Left lung (tissue), 10 donors: ENCODE data around the gene GIPR. TPM values are rescaled to one million over a fixed set of nuclear protein-coding genes. Genes with fewer than 3 reads are reported as not detected.
A peak's percentile ranks its signal among the peaks of the same experiment; 100 is the strongest.

Source experiments
- ATAC-seq: fragments of 200-7000 bp; cut with Tn5 transposase; one replicate; pipeline ENCODE4 v1.9.1; 2020; ENCODE audit warnings: moderate library complexity
- DNase-seq, 4 donors: peaks; one replicate each; pipeline ENCODE4 v3.0.0-alpha.2; 2013 to 2020
- H3K27ac ChIP-seq, 2 donors: fragments of 200-600 bp; sonication (generic) in 1 of 2; one replicate each; pipeline versions ENCODE4 v1.5.0 to v1.8.0; 2020 to 2021
- H3K27me3 ChIP-seq, 2 donors: fragments of 200-600 bp; sonication (generic) in 1 of 2; one replicate each; pipeline versions ENCODE4 v1.5.0 to v1.8.0; 2020 to 2021
- H3K36me3 ChIP-seq, 2 donors: fragments of 200-600 bp; sonication (generic) in 1 of 2; one replicate each; pipeline versions ENCODE4 v1.5.0 to v1.8.0; 2020 to 2021
- H3K4me1 ChIP-seq, 2 donors: fragments of 200-600 bp; one replicate each; pipeline ENCODE4 v1.8.0; 2021
- H3K4me3 ChIP-seq, 2 donors: fragments of 200-600 bp; sonication (generic) in 1 of 2; one replicate each; pipeline versions ENCODE4 v1.5.0 to v1.8.0; 2020 to 2021; ENCODE audit warnings: mild to moderate bottlenecking in 1 of 2
- H3K9me3 ChIP-seq, 2 donors: fragments of 200-600 bp; sonication (generic) in 1 of 2; one replicate each; pipeline versions ENCODE4 v1.5.0 to v1.8.0; 2020 to 2021
- intact Hi-C, 2 donors: fragments of 100-400 bp; cut with DNase I; formaldehyde crosslinking; loops; one replicate each; pipeline versions ENCODE4 v1.11.2 to v1.14.2; 2022
- polyA plus RNA-seq, 6 donors: library from polyadenylated mRNA; unstranded; fragments of 120-200 nt; gene quantifications; one replicate each; pipeline ENCODE4 v1.2.1, GENCODE V29; 2013; ENCODE audit not compliant: insufficient read length in 6 of 6
- total RNA-seq, 2 donors: library from RNA; stranded (reverse); fragmentation: NEBNext Ultra II Directional; extraction: Animal tissue kit (Norgen Biotek cat#: 25700); gene quantifications; one replicate each; pipeline ENCODE4 v1.2.1, GENCODE V29; 2021
- TF ChIP-seq, protein P1 (sequence below), 2 donors: fragments of 200-600 bp; sonication (generic) in 1 of 2; IDR thresholded peaks; one replicate each; pipeline versions ENCODE4 v1.5.0 to v1.8.0; 2021; ENCODE audit warnings: antibody characterized with exemption in 2 of 2
- donor health status: DM: no; HTN: yes; CAD: no.
- donor health status: DM: no; HTN: no; CAD: no.

Gene GIPR
- total and polyA plus RNA-seq, 8 donors, result 2.8 to 9.7 (median 5.3) TPM

DNA sequence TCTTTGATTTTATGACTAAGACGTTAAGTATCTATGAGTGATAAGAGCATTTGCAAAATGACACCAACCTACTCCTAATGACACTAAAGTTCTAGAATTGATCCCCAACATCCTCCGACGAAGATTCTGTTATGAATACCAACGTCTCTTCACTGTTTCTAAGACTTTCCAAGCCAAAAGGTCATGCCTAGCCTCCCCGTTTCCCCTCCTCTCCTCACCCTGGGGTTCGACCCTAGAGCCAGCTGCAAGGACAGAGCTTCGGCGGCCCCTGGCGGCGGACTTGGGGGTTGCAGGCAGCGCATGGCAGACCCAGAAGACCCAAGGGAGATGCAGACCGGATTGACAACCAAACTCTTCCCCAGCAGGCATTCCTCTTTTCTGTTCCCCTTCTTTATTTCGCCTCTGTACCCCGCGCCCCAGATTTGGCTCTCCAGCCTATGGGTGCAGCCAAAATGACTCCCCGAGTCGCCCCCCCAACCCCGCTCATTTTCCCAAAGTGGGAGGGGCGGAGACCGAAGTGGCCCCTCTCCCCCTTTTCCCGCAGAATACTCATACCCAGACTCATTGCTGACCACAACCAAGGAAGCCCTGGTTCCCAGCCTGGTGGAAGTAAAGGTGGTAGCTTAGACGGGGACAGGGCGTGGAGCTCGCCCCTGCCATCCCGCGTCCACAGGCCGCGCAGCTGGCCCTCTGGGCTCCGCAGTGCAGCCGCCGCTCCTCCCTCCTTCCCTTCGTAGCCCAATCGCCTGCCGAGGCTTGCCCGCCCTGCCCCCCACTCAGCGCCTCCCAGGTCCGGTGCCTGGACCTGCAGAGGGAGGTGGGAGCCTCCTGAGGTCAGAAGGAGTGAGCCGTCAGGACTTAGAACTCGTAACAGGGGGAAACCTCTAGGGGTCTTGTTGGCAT, 24.7 kb upstream of the GIPR start:
- TF ChIP-seq, protein P1, sequence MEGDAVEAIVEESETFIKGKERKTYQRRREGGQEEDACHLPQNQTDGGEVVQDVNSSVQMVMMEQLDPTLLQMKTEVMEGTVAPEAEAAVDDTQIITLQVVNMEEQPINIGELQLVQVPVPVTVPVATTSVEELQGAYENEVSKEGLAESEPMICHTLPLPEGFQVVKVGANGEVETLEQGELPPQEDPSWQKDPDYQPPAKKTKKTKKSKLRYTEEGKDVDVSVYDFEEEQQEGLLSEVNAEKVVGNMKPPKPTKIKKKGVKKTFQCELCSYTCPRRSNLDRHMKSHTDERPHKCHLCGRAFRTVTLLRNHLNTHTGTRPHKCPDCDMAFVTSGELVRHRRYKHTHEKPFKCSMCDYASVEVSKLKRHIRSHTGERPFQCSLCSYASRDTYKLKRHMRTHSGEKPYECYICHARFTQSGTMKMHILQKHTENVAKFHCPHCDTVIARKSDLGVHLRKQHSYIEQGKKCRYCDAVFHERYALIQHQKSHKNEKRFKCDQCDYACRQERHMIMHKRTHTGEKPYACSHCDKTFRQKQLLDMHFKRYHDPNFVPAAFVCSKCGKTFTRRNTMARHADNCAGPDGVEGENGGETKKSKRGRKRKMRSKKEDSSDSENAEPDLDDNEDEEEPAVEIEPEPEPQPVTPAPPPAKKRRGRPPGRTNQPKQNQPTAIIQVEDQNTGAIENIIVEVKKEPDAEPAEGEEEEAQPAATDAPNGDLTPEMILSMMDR (IDR thresholded peaks at IDR 0.05), result peak; percentile 97 to 98
- Histone ChIP-seq H3K27me3 (peaks cover 4 to 39% of the 10 kb centered on the region in 2 donors), H3K4me1 (peaks cover 17 to 61% of the 10 kb centered on the region in 2 donors), H3K36me3 (no peaks in the 10 kb centered on the region), H3K27ac (peak overlapping the region in 1 of 2 donors; percentile 92), H3K4me3 (peak overlapping the region in 1 of 2 donors; percentile 42), H3K9me3 (no peaks in the 10 kb centered on the region)
- intact Hi-C loops, result loop anchor here in 1 of 2 donors (5.0 kb wide), 1 partner anchor 121 kb away; no protein-coding TSS in a partner anchor
- ATAC-seq (peak; percentile 46), DNase-seq (peak; percentile 82 to 96 (median 86))

DNA sequence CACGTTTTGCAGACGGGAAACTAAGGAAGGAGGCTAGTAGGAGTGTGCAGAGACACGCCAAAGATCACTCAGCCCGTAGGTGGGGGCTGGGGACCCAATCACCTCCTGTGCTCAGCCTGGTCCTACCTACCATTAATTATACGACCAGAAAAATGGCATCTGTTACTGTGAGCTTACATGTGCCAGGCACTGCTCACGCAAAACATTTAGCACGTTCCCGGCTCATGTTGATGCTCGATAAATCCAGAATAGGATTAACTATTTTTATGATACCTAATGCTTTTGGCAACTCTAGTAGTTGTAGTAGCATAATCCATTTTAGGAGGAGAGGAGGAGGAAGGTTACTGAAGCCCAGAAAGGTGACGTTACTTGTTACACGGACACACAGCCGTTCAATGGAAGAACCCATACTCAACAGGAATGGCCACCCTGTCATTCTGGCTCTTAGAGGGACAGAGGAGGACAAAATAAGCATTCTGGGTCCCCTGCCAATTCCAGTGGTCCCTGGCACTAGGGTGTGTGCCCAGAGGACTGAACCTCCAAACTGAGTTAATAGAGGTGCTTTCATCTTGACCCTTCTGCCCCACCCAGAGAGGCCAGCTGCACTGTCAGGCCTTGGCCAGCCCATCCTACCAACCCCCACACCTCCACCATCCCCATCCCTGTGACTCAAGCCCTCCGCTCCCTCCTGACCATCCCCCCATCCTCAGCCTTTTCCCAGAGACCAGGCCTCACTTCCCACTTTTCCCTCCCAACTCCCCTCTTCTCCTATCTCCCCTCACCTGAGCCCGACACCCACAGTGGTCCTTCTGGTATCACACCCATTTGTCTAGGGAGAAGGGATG, 23.9 kb upstream of the GIPR start:
- DNase-seq (no peak), ATAC-seq (no peak)
- TF ChIP-seq, protein P1 (IDR thresholded peaks at IDR 0.05), result no peak
- Histone ChIP-seq H3K36me3 (no peaks in the 10 kb centered on the region), H3K27ac (no peak overlapping the region), H3K4me3 (no peak overlapping the region), H3K9me3 (no peaks in the 10 kb centered on the region), H3K27me3 (peaks cover 4 to 39% of the 10 kb centered on the region in 2 donors), H3K4me1 (peaks cover 14 to 55% of the 10 kb centered on the region in 2 donors)
- intact Hi-C loops, result loop anchor here in 1 of 2 donors (5.0 kb wide), 1 partner anchor 122 kb away; no protein-coding TSS in a partner anchor

DNA sequence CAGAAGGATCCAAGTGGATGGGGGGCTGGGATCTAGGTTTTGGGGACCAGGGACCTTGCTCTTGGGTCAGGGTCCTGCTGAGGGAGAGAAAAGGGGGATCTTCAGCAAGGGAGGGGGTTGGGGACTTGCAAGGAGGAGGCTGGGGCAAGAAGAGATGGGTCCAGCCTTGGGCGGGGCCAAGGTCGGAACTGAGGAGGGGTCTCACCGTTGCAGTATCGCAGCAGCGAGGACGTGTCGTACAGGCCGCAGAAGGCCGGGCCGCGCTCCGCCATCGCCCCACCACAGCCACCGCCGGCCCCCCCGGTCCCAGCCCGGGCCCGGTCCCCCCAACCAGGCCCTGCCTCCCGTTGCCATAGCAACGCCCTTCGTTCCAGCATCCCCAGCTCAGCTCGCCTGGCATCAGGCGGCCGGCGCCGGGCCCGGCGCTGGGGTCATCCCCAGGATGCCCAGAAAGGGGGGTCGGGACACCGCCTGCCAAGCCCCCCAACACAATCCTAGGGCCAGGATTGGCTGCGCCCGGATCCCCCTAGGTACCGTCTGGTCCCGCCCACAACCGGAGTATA, 22.9 kb upstream of the GIPR start:
- intact Hi-C loops, result no loop called here
- Histone ChIP-seq H3K27ac (peak overlapping the region in 1 of 2 donors; percentile 23), H3K4me3 (peak overlapping the region in 1 of 2 donors; percentile 46)

DNA sequence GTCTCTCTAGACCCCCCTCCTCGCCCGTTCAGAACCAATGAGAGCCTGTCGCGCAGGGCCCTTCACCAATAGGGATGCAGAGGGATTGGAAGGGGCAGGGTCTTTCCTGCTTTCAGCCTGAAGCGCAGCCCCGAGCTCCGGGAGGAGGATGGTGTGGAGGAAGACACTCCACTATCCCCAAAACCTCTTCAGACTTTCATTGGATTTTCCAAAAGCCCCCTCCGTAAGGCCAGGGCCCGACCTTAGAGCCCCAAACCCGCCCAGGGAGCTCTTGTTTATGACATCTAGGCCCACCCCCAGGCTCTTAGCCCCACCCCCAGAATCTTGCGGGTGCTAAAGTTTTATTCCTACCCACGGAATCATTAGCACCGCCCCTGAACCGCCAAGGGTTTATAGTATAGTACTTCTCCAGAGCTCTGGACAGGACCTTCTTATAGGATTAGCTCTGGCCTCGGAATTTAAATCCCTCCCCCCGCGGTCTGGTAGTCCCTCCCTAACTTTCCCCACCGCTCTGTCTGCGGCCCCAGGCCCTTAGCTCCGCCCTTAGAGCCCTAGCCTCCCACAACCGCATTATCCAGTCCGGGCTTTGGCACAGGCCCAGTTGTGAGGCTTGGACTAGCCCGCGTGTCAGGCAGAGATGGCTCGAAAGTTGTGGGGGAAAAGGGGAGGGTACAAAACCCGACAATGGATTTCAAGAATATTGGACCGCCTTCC, 22.2 kb upstream of the GIPR start:
- Histone ChIP-seq H3K36me3 (no peaks in the 10 kb centered on the region), H3K4me3 (peak overlapping the region; percentile 22 to 46), H3K27me3 (peaks cover 4 to 39% of the 10 kb centered on the region in 2 donors), H3K4me1 (peaks cover 14 to 40% of the 10 kb centered on the region in 2 donors), H3K9me3 (no peaks in the 10 kb centered on the region), H3K27ac (peak overlapping the region in 1 of 2 donors; percentile 23)
- peak in 3 of 4 donors; percentile 74 to 89 (median 76) for DNase-seq
- TF ChIP-seq, protein P1 (IDR thresholded peaks at IDR 0.05), result no peak
- intact Hi-C loops, result no loop called here
- ATAC-seq, result peak; percentile 37

More for the DNA sequence above, 22.9 kb upstream of the GIPR start:
- H3K9me3 ChIP-seq, result no peaks in the 10 kb centered on the region
- TF ChIP-seq, protein P1 (IDR thresholded peaks at IDR 0.05), result no peak
- no peak for ATAC-seq
- peaks cover 14 to 46% of the 10 kb centered on the region in 2 donors for H3K4me1 ChIP-seq
- no peaks in the 10 kb centered on the region for H3K36me3 ChIP-seq
- H3K27me3 ChIP-seq, result peaks cover 4 to 39% of the 10 kb centered on the region in 2 donors
- peak in 2 of 4 donors; percentile 33 to 80 for DNase-seq
